Measurements from ENCODE around the gene CLEC4G.
"Not testable (repeated sequence)": the region's sequence is repeated elsewhere in the genome, so short reads cannot be mapped to it uniquely, and the experiment has no call there.

The CLEC4G gene

GRCh38 chr19:7732045-7732444 lies at the start of gene CLEC4G:
TSS of gene CLEC4G (minus strand) at chr19:7732110. CDS start at chr19:7732102, 8 bp downstream.
- in situ Hi-C loops (cut with MboI; ENCODE audit: low sequenced_read_pairs): no loop called here

GRCh38 chr19:7781157-7781556 lies 49.2 kb upstream of the CLEC4G start:
- in situ Hi-C loops (cut with MboI; ENCODE audit: low sequenced_read_pairs): no loop called here

- in situ Hi-C loops (cut with MboI; ENCODE audit: low sequenced_read_pairs): no loop called here
Observed at GRCh38 chr19:7779631-7780486, 47.9 kb upstream of the CLEC4G start.

GRCh38 chr19:7778081-7778480 lies 46.2 kb upstream of the CLEC4G start:
- in situ Hi-C loops (cut with MboI; ENCODE audit: low sequenced_read_pairs): no loop called here

- in situ Hi-C loops (cut with MboI; ENCODE audit: low sequenced_read_pairs): no loop called here
Observed at GRCh38 chr19:7775761-7776160, 43.9 kb upstream of the CLEC4G start.

- in situ Hi-C loops (cut with MboI; ENCODE audit: low sequenced_read_pairs): no loop called here
Observed at GRCh38 chr19:7773841-7774240, 41.9 kb upstream of the CLEC4G start.

GRCh38 chr19:7772752-7773291 lies 40.9 kb upstream of the CLEC4G start:
- in situ Hi-C loops (cut with MboI; ENCODE audit: low sequenced_read_pairs): no loop called here

GRCh38 chr19:7771072-7771471 lies 39.2 kb upstream of the CLEC4G start:
- in situ Hi-C loops (cut with MboI; ENCODE audit: low sequenced_read_pairs): no loop called here

GRCh38 chr19:7769171-7769570 lies 37.3 kb upstream of the CLEC4G start:
- in situ Hi-C loops (cut with MboI; ENCODE audit: low sequenced_read_pairs): no loop called here

GRCh38 chr19:7767487-7767886 lies 35.6 kb upstream of the CLEC4G start:
- in situ Hi-C loops (cut with MboI; ENCODE audit: low sequenced_read_pairs): no loop called here

GRCh38 chr19:7766535-7766934 lies 34.6 kb upstream of the CLEC4G start:
- in situ Hi-C loops (cut with MboI; ENCODE audit: low sequenced_read_pairs): no loop called here

GRCh38 chr19:7765043-7765442 lies 33.1 kb upstream of the CLEC4G start:
- in situ Hi-C loops (cut with MboI; ENCODE audit: low sequenced_read_pairs): not testable (repeated sequence)

- in situ Hi-C loops (cut with MboI; ENCODE audit: low sequenced_read_pairs): not testable (repeated sequence)
Observed at GRCh38 chr19:7764157-7764556, 32.2 kb upstream of the CLEC4G start.

GRCh38 chr19:7763696-7764095 lies 31.8 kb upstream of the CLEC4G start:
- in situ Hi-C loops (cut with MboI; ENCODE audit: low sequenced_read_pairs): no loop called here

GRCh38 chr19:7762719-7763293 lies 30.9 kb upstream of the CLEC4G start, which contains the start of gene CLEC4M:
TSS of gene CLEC4M (plus strand) at chr19:7763243. CDS start at chr19:7763267, 24 bp downstream.
- in situ Hi-C loops (cut with MboI; ENCODE audit: low sequenced_read_pairs): no loop called here

- in situ Hi-C loops (cut with MboI; ENCODE audit: low sequenced_read_pairs): no loop called here
Observed at GRCh38 chr19:7759156-7759555, 27.2 kb upstream of the CLEC4G start.

- in situ Hi-C loops (cut with MboI; ENCODE audit: low sequenced_read_pairs): no loop called here
Observed at GRCh38 chr19:7757358-7757757, 25.4 kb upstream of the CLEC4G start.

- in situ Hi-C loops (cut with MboI; ENCODE audit: low sequenced_read_pairs): no loop called here
Observed at GRCh38 chr19:7756258-7756657, 24.3 kb upstream of the CLEC4G start.

GRCh38 chr19:7751157-7751783 lies 19.4 kb upstream of the CLEC4G start:
- in situ Hi-C loops (cut with MboI; ENCODE audit: low sequenced_read_pairs): no loop called here

- in situ Hi-C loops (cut with MboI; ENCODE audit: low sequenced_read_pairs): no loop called here
Observed at GRCh38 chr19:7748756-7749155, 16.8 kb upstream of the CLEC4G start.

GRCh38 chr19:7748171-7748570 lies 16.3 kb upstream of the CLEC4G start:
- in situ Hi-C loops (cut with MboI; ENCODE audit: low sequenced_read_pairs): no loop called here
